ENCODE measurements around the gene EGFR. TPM values are rescaled to one million over a fixed set of nuclear protein-coding genes. Genes with fewer than 3 reads are reported as not detected.
A peak's percentile ranks its signal among the peaks of the same experiment; 100 is the strongest.

Gene EGFR
- total and polyA plus RNA-seq, 2 donors (not counting 1 experiment from before 2014, with no cell fraction given), result 55.3 to 62.8 TPM

GRCh38 chr7:54985426-54986330 is 33.1 kb upstream of the EGFR start:
- peaks cover 4% of the 10 kb centered on the region for H3K4me1 ChIP-seq (ENCODE audit: control insufficient read depth, extremely low read depth, insufficient read depth, low read length)
- peak overlapping the region; percentile 70 for H2AFZ ChIP-seq (ENCODE audit: low read length)
- TF ChIP-seq EZH2 (IDR thresholded peaks at IDR 0.05; ENCODE audit: low read length, missing control alignments), result no peak
- TF ChIP-seq CTCF (conservative IDR thresholded peaks at IDR 0.05 in 1 of 2, IDR thresholded peaks at IDR 0.05 in 1 of 2; ENCODE audit: low read depth in 1 of 2, low read length in 2 of 2), result no peak
- H3K27ac ChIP-seq (ENCODE audit: insufficient read depth, low read length), result peak overlapping the region; percentile 82
- H3K9ac ChIP-seq (ENCODE audit: insufficient read depth, low read length), result no peak overlapping the region
- H3K36me3 ChIP-seq (ENCODE audit: control insufficient read depth, insufficient read depth, low read length), result no peaks in the 10 kb centered on the region
- H3K9me3 ChIP-seq (ENCODE audit: control insufficient read depth, insufficient read depth, low read depth, low read length), result no peaks in the 10 kb centered on the region
- peak overlapping the region; percentile 41 for H3K4me2 ChIP-seq (ENCODE audit: extremely low read depth, insufficient read depth, low read length)
- H3K4me3 ChIP-seq (replicated peaks in 1 of 4; ENCODE audit: control extremely low read depth in 1 of 4, insufficient read depth in 1 of 4, low read depth in 3 of 4, low read length in 4 of 4), result no peak overlapping the region
- no peaks in the 10 kb centered on the region for H4K20me1 ChIP-seq (ENCODE audit: control insufficient read depth, extremely low read depth, insufficient read depth, low read length)
- no peaks in the 10 kb centered on the region for H3K27me3 ChIP-seq (ENCODE audit: control insufficient read depth, insufficient read depth, low read length)
- DNase-seq (ENCODE audit: low read depth in 2 of 2), result peak; percentile 59 to 91
- no peaks in the 10 kb centered on the region for H3K79me2 ChIP-seq (ENCODE audit: control insufficient read depth, insufficient read depth, low read length)

GRCh38 chr7:54986716-54987115 is 32.1 kb upstream of the EGFR start:
- Histone ChIP-seq H3K4me3 (replicated peaks in 1 of 4; ENCODE audit: control extremely low read depth in 1 of 4, insufficient read depth in 1 of 4, low read depth in 3 of 4, low read length in 4 of 4) (no peak overlapping the region), H3K4me2 (ENCODE audit: extremely low read depth, insufficient read depth, low read length) (no peak overlapping the region), H3K9ac (ENCODE audit: insufficient read depth, low read length) (no peak overlapping the region), H4K20me1 (ENCODE audit: control insufficient read depth, extremely low read depth, insufficient read depth, low read length) (no peaks in the 10 kb centered on the region), H3K9me3 (ENCODE audit: control insufficient read depth, insufficient read depth, low read depth, low read length) (no peaks in the 10 kb centered on the region), H3K27ac (ENCODE audit: insufficient read depth, low read length) (no peak overlapping the region), H3K27me3 (ENCODE audit: control insufficient read depth, insufficient read depth, low read length) (no peaks in the 10 kb centered on the region), H3K4me1 (ENCODE audit: control insufficient read depth, extremely low read depth, insufficient read depth, low read length) (peaks cover 4% of the 10 kb centered on the region), H2AFZ (ENCODE audit: low read length) (no peak overlapping the region), H3K79me2 (ENCODE audit: control insufficient read depth, insufficient read depth, low read length) (no peaks in the 10 kb centered on the region), H3K36me3 (ENCODE audit: control insufficient read depth, insufficient read depth, low read length) (no peaks in the 10 kb centered on the region)
- DNase-seq (ENCODE audit: low read depth in 2 of 2), result no peak
- TF ChIP-seq CTCF (conservative IDR thresholded peaks at IDR 0.05 in 1 of 2, IDR thresholded peaks at IDR 0.05 in 1 of 2; ENCODE audit: low read depth in 1 of 2, low read length in 2 of 2) (no peak), EZH2 (IDR thresholded peaks at IDR 0.05; ENCODE audit: low read length, missing control alignments) (no peak)

- H3K27ac ChIP-seq (ENCODE audit: insufficient read depth, low read length), result no peak overlapping the region
- no peak overlapping the region for H2AFZ ChIP-seq (ENCODE audit: low read length)
- no peaks in the 10 kb centered on the region for H3K27me3 ChIP-seq (ENCODE audit: control insufficient read depth, insufficient read depth, low read length)
- no peaks in the 10 kb centered on the region for H4K20me1 ChIP-seq (ENCODE audit: control insufficient read depth, extremely low read depth, insufficient read depth, low read length)
- H3K4me3 ChIP-seq (replicated peaks in 1 of 4; ENCODE audit: control extremely low read depth in 1 of 4, insufficient read depth in 1 of 4, low read depth in 3 of 4, low read length in 4 of 4), result no peak overlapping the region
- H3K4me2 ChIP-seq (ENCODE audit: extremely low read depth, insufficient read depth, low read length), result no peak overlapping the region
- DNase-seq (ENCODE audit: low read depth in 2 of 2), result no peak
- H3K4me1 ChIP-seq (ENCODE audit: control insufficient read depth, extremely low read depth, insufficient read depth, low read length), result peaks cover 4% of the 10 kb centered on the region
- no peak overlapping the region for H3K9ac ChIP-seq (ENCODE audit: insufficient read depth, low read length)
- H3K9me3 ChIP-seq (ENCODE audit: control insufficient read depth, insufficient read depth, low read depth, low read length), result no peaks in the 10 kb centered on the region
- TF ChIP-seq CTCF (conservative IDR thresholded peaks at IDR 0.05 in 1 of 2, IDR thresholded peaks at IDR 0.05 in 1 of 2; ENCODE audit: low read depth in 1 of 2, low read length in 2 of 2), result no peak
- TF ChIP-seq EZH2 (IDR thresholded peaks at IDR 0.05; ENCODE audit: low read length, missing control alignments), result no peak
- H3K79me2 ChIP-seq (ENCODE audit: control insufficient read depth, insufficient read depth, low read length), result no peaks in the 10 kb centered on the region
- H3K36me3 ChIP-seq (ENCODE audit: control insufficient read depth, insufficient read depth, low read length), result no peaks in the 10 kb centered on the region
Observed at GRCh38 chr7:54987772-54988171, 31.0 kb upstream of the EGFR start.

Measured in fibroblast of lung (primary cell).